Calu3 (cell line): ENCODE data around the gene RGS13. TPM values are rescaled to one million over a fixed set of nuclear protein-coding genes. Genes with fewer than 3 reads are reported as not detected.
A peak's percentile ranks its signal among the peaks of the same experiment; 100 is the strongest.

Experiments used
- BruUV-seq: library from RNA; stranded (reverse); fragments of 400-500 nt; replicated peaks from 2 replicates; lab custom pipeline; 2021; lab: Mats Ljungman, UMichigan
- CTCF ChIA-PET: fragments of 300-600 bp; sonication (Branson Sonifier 250); formaldehyde crosslinking; loops from one replicate; lab custom pipeline; 2022; ENCODE audit warnings: antibody characterized with exemption; lab: Charles Lee
- DNase-seq: peaks from one replicate; pipeline ENCODE4 v3.0.0; 2022
- H3K27ac Mint-ChIP-seq: one replicate; pipeline ENCODE4 v1.8.0; 2022; ENCODE audit warnings: mixed read lengths; ENCODE audit not compliant: unreplicated experiment
- H3K27me3 Mint-ChIP-seq: one replicate; pipeline ENCODE4 v1.8.0; 2022; ENCODE audit warnings: mixed read lengths; ENCODE audit not compliant: unreplicated experiment
- H3K36me3 Mint-ChIP-seq: one replicate; pipeline ENCODE4 v1.8.0; 2022; ENCODE audit warnings: mild to moderate bottlenecking, moderate library complexity, mixed read lengths; ENCODE audit not compliant: insufficient read depth, unreplicated experiment
- H3K4me1 Mint-ChIP-seq: one replicate; pipeline ENCODE4 v1.8.0; 2022; ENCODE audit warnings: mild to moderate bottlenecking, low read depth, mixed read lengths; ENCODE audit not compliant: unreplicated experiment
- H3K4me3 Mint-ChIP-seq: one replicate; pipeline ENCODE4 v1.8.0; 2022; ENCODE audit warnings: mild to moderate bottlenecking, low read depth, moderate library complexity, mixed read lengths; ENCODE audit not compliant: unreplicated experiment
- H3K9me3 Mint-ChIP-seq: one replicate; pipeline ENCODE4 v1.8.0; 2022; ENCODE audit warnings: low read depth, mixed read lengths; ENCODE audit not compliant: unreplicated experiment
- CTCF ChIP-seq: fragments of 200-600 bp; IDR thresholded peaks from one replicate; pipeline ENCODE4 v1.8.0; 2022; ENCODE audit warnings: antibody characterized with exemption; ENCODE audit not compliant: unreplicated experiment
- intact Hi-C: fragments of 100-400 bp; cut with micrococcal nuclease; formaldehyde crosslinking; loops from one replicate; pipeline ENCODE4 v1.10.0; 2022; ENCODE audit not compliant: unreplicated experiment
- total RNA-seq: library from RNA; stranded (reverse); gene quantifications from 2 replicates; pipeline ENCODE4 v1.2.3, GENCODE V29; 2022

Gene RGS13
- total RNA-seq, 1 experiment from 2014 or later, result not detected

- no peaks in the 10 kb centered on the region for H3K27me3 Mint-ChIP-seq
- no peak overlapping the region for H3K4me3 Mint-ChIP-seq
- H3K4me1 Mint-ChIP-seq, result peaks cover 40% of the 10 kb centered on the region
- CTCF ChIA-PET, result no interaction called here
- no TSS peak for BruUV-seq
- intact Hi-C loops, result no loop called here
- H3K9me3 Mint-ChIP-seq, result no peaks in the 10 kb centered on the region
- no peak for DNase-seq
- no peaks in the 10 kb centered on the region for H3K36me3 Mint-ChIP-seq
- no peak for TF ChIP-seq CTCF
- H3K27ac Mint-ChIP-seq, result no peak overlapping the region
Observed at GRCh38 chr1:192627901-192628300, 8.0 kb upstream of the RGS13 start.

- TF ChIP-seq CTCF, result no peak
- intact Hi-C loops, result no loop called here
- H3K27ac Mint-ChIP-seq, result no peak overlapping the region
- H3K36me3 Mint-ChIP-seq, result no peaks in the 10 kb centered on the region
- no peaks in the 10 kb centered on the region for H3K9me3 Mint-ChIP-seq
- H3K4me3 Mint-ChIP-seq, result no peak overlapping the region
- DNase-seq, result no peak
- H3K27me3 Mint-ChIP-seq, result no peaks in the 10 kb centered on the region
- CTCF ChIA-PET, result no interaction called here
- no TSS peak for BruUV-seq
- H3K4me1 Mint-ChIP-seq, result peaks cover 46% of the 10 kb centered on the region
Observed at GRCh38 chr1:192628396-192629057, 7.4 kb upstream of the RGS13 start.

- Mint-ChIP-seq H3K27me3 (no peaks in the 10 kb centered on the region), H3K4me3 (no peak overlapping the region), H3K27ac (no peak overlapping the region), H3K4me1 (peaks cover 50% of the 10 kb centered on the region), H3K36me3 (no peaks in the 10 kb centered on the region), H3K9me3 (no peaks in the 10 kb centered on the region)
- DNase-seq, result no peak
- no TSS peak for BruUV-seq
- no peak for TF ChIP-seq CTCF
- intact Hi-C loops, result loop anchor here (5.0 kb wide), 4 partner anchors 73 to 178 kb away; partner anchors contain the start of gene RGS2
- CTCF ChIA-PET, result no interaction called here
Observed at GRCh38 chr1:192629612-192630011, 6.3 kb upstream of the RGS13 start.

GRCh38 chr1:192630521-192631287 is 5.2 kb upstream of the RGS13 start:
- H3K9me3 Mint-ChIP-seq, result no peaks in the 10 kb centered on the region
- H3K27ac Mint-ChIP-seq, result peak overlapping the region; percentile 58

More at GRCh38 chr1:192630521-192631287, 5.2 kb upstream of the RGS13 start:
- Mint-ChIP-seq H3K36me3 (no peaks in the 10 kb centered on the region), H3K4me3 (peak overlapping the region; percentile 40), H3K4me1 (peaks cover 50% of the 10 kb centered on the region), H3K27me3 (no peaks in the 10 kb centered on the region)
- BruUV-seq, result no TSS peak
- DNase-seq, result no peak
- TF ChIP-seq CTCF, result no peak
- CTCF ChIA-PET, result interaction anchor here (0.7 to 1.1 kb wide), 4 partner anchors 9 to 389 kb away, joined by 3 to 5 read pairs (median 4); no protein-coding TSS in a partner anchor
- intact Hi-C loops, result loop anchor here (5.0 kb wide), 4 partner anchors 72 to 177 kb away; partner anchors contain the start of gene RGS2
